ENCODE results near the gene CD226. TPM values are rescaled to one million over a fixed set of nuclear protein-coding genes. Genes with fewer than 3 reads are reported as not detected.

Gene CD226
- total and polyA plus RNA-seq, 2 of the 4 experiments (the other 2 are of a cell fraction), result 0.29 to 1.1 TPM

GRCh38 chr18:69906765-69907164 lies 40.9 kb downstream of the CD226 start:
- H4K20me1 ChIP-seq (ENCODE audit: insufficient read depth, low read length), result no peaks in the 10 kb centered on the region
- no peak overlapping the region for H4K8ac ChIP-seq (ENCODE audit: low read depth in 2 of 2, low read length in 2 of 2)
- no peak overlapping the region for H3K56ac ChIP-seq (ENCODE audit: extremely low read depth, insufficient read depth, low read length)
- no peaks in the 10 kb centered on the region for H3K36me3 ChIP-seq (ENCODE audit: control insufficient read depth, insufficient read depth, low read length)
- dilution Hi-C loops (cut with HindIII; ENCODE audit: low sequenced_read_pairs, unreplicated experiment) (no loop called here), in situ Hi-C loops (cut with MboI; ENCODE audit: low sequenced_read_pairs) (no loop called here), intact Hi-C loops (cut with micrococcal nuclease) (no loop called here)
- H3K27me3 ChIP-seq (ENCODE audit: control insufficient read depth, insufficient read depth, low read length), result no peaks in the 10 kb centered on the region
- no peak for ATAC-seq (ENCODE audit: low read depth)
- H3K27ac ChIP-seq (ENCODE audit: insufficient read depth, low read length), result no peak overlapping the region
- H2BK120ac ChIP-seq (ENCODE audit: low read depth, low read length), result no peak overlapping the region
- CTCF ChIA-PET, result interaction anchor here (0.6 kb wide), 1 partner anchor 19 kb away, joined by 3 read pairs; no protein-coding TSS in a partner anchor
- no peak overlapping the region for H2AFZ ChIP-seq (replicated peaks; ENCODE audit: low read length, poor library complexity)
- no peaks in the 10 kb centered on the region; the same call in 1 of the 2 replicates for H3K9me1 ChIP-seq (ENCODE audit: insufficient read depth, low read length)
- H3K4me1 ChIP-seq (ENCODE audit: control insufficient read depth, insufficient read depth, low read length), result no peaks in the 10 kb centered on the region
- H3K4me2 ChIP-seq (ENCODE audit: low read depth, low read length), result no peak overlapping the region
- H2AK9ac ChIP-seq (replicated peaks; ENCODE audit: low read depth, low read length, poor library complexity), result no peak overlapping the region
- no TSS peak for BruUV-seq (replicated peaks)
- POLR2A ChIA-PET (ENCODE audit: unreplicated experiment), result no interaction called here
- no peak overlapping the region for H3K9ac ChIP-seq (ENCODE audit: low read depth, low read length)
- no peak overlapping the region for H3K23ac ChIP-seq (ENCODE audit: low read depth, low read length)
- no peak overlapping the region for H2BK5ac ChIP-seq (ENCODE audit: low read depth, low read length, poor library complexity, severe bottlenecking)
- no peak overlapping the region for H4K5ac ChIP-seq (ENCODE audit: low read depth, low read length)
- H3K4me3 ChIP-seq (ENCODE audit: insufficient read depth, low read depth, low read length), result no peak overlapping the region
- no peak overlapping the region for H4K91ac ChIP-seq (ENCODE audit: insufficient read depth, low read depth, low read length)
- no CpG with 5 or more reads among the region's 7 CpGs for WGBS, 2 experiments (ENCODE audit: extremely low coverage in 2 of 2, insufficient read length in 1 of 2)
- no peak for TF ChIP-seq RCOR1 (IDR thresholded peaks at IDR 0.05; ENCODE audit: insufficient replicate concordance, low read length)
- no peak for TF ChIP-seq FOS (IDR thresholded peaks at IDR 0.05; ENCODE audit: low read depth, low read length)
- TF ChIP-seq RAD21 (IDR thresholded peaks at IDR 0.05; ENCODE audit: low read length), result no peak
- no peak for TF ChIP-seq MAFK (IDR thresholded peaks at IDR 0.05; ENCODE audit: low read depth, low read length)
- no peak for TF ChIP-seq CHD1 (IDR thresholded peaks at IDR 0.05; ENCODE audit: low read depth, low read length)
- TF ChIP-seq NFE2L2 (IDR thresholded peaks at IDR 0.05; ENCODE audit: low read depth, low read length), result no peak
- TF ChIP-seq MXI1 (IDR thresholded peaks at IDR 0.05; ENCODE audit: borderline replicate concordance, low read depth, low read length), result no peak
- no peak for TF ChIP-seq BHLHE40 (IDR thresholded peaks at IDR 0.05; ENCODE audit: low read depth, low read length)
- no peak for TF ChIP-seq CTCF (conservative IDR thresholded peaks at IDR 0.05; ENCODE audit: low read depth, low read length)
- no peak for TF ChIP-seq MAZ (IDR thresholded peaks at IDR 0.05; ENCODE audit: borderline replicate concordance, low read depth, low read length)
- TF ChIP-seq USF2 (IDR thresholded peaks at IDR 0.05; ENCODE audit: low read depth, low read length), result no peak
- no peak for TF ChIP-seq POLR2A (IDR thresholded peaks at IDR 0.05; ENCODE audit: low read depth, low read length)
- TF ChIP-seq ELK1 (IDR thresholded peaks at IDR 0.05; ENCODE audit: borderline replicate concordance, low read depth, low read length), result no peak
- TF ChIP-seq CEBPB (IDR thresholded peaks at IDR 0.05; ENCODE audit: low read depth, low read length), result no peak
- no peak for TF ChIP-seq RFX5 (IDR thresholded peaks at IDR 0.05; ENCODE audit: low read depth, low read length)
- TF ChIP-seq SMC3 (IDR thresholded peaks at IDR 0.05; ENCODE audit: low read depth, low read length), result no peak
- H3K18ac ChIP-seq (ENCODE audit: low read depth, low read length), result no peak overlapping the region
- no peak overlapping the region for H2BK15ac ChIP-seq (ENCODE audit: low read depth, low read length)
- no peak overlapping the region for H2AK5ac ChIP-seq (ENCODE audit: low read depth, low read length)
- no peak overlapping the region for H2BK20ac ChIP-seq (ENCODE audit: low read depth, low read length)
- no peak for DNase-seq
- H3K9me3 ChIP-seq (ENCODE audit: control insufficient read depth, insufficient read depth, low read length), result no peaks in the 10 kb centered on the region
- no peak overlapping the region for H3K4ac ChIP-seq (ENCODE audit: low read depth, low read length)
- no peak overlapping the region for H3K14ac ChIP-seq (replicated peaks; ENCODE audit: low read depth, low read length)
- H3K79me1 ChIP-seq (ENCODE audit: low read depth in 1 of 2, low read length in 2 of 2), result no peaks in the 10 kb centered on the region

Measured in IMR-90 (cell line).